ENCODE data around the gene NPHP1.
"Not testable (repeated sequence)": the region's sequence is repeated elsewhere in the genome, so short reads cannot be mapped to it uniquely, and the experiment has no call there.

- TF ChIP-seq SP1, RAD21, REST (IDR thresholded peaks at IDR 0.05): not testable (repeated sequence)
These were observed 114.6 kb downstream of the NPHP1 start for GRCh38 chr2:110090164-110090563.
